ENCODE data around the gene SFXN2.

Gene SFXN2

DNA sequence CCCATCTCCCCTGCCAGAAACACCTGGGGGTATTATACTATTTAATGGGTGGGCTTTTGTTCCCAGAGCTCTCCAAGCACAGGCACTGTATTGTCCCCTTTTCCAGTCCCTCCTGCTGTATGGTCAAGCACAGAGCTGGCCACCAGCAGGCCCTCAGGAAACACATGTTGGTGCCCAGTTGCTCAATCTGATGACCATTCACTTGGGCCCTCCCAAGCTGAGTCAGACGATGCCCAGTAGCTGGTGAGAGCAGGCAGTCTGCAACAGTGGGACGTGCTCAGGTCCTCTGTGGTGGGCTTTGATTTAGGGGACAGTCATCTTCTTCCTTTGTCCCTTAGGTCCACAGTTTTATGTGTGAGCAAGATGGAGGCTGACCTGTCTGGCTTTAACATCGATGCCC lies 11.8 kb downstream of the SFXN2 start:
- DNase-seq (ENCODE audit: extremely low spot score) = no peak
- ChIA-PET CTCF (no interaction called here), POLR2A (interaction anchor here (0.6 to 1.0 kb wide), 2 partner anchors 11 to 24 kb away, joined by 3 read pairs; partner anchors contain the start of gene SFXN2)
- TF ChIP-seq ELF4 (IDR thresholded peaks at IDR 0.05) = no peak
- no peak for TF ChIP-seq CTBP1 (IDR thresholded peaks at IDR 0.05; ENCODE audit: borderline replicate concordance)
- no peak for TF ChIP-seq TARDBP (IDR thresholded peaks at IDR 0.05)
- TF ChIP-seq FOXK2 (IDR thresholded peaks at IDR 0.05) = no peak
- no peak for TF ChIP-seq FOXM1 (IDR thresholded peaks at IDR 0.05; ENCODE audit: borderline replicate concordance)
- TF ChIP-seq BHLHE40 (IDR thresholded peaks at IDR 0.05; ENCODE audit: borderline replicate concordance) = no peak
- TF ChIP-seq SP1 (IDR thresholded peaks at IDR 0.05) = no peak
- TF ChIP-seq FOXA1 (IDR thresholded peaks at IDR 0.05) = no peak
- TF ChIP-seq ZNF384 (IDR thresholded peaks at IDR 0.05) = no peak
- TF ChIP-seq ARNT (IDR thresholded peaks at IDR 0.05) = no peak
- TF ChIP-seq LEF1 (IDR thresholded peaks at IDR 0.05; ENCODE audit: borderline replicate concordance) = no peak

DNA sequence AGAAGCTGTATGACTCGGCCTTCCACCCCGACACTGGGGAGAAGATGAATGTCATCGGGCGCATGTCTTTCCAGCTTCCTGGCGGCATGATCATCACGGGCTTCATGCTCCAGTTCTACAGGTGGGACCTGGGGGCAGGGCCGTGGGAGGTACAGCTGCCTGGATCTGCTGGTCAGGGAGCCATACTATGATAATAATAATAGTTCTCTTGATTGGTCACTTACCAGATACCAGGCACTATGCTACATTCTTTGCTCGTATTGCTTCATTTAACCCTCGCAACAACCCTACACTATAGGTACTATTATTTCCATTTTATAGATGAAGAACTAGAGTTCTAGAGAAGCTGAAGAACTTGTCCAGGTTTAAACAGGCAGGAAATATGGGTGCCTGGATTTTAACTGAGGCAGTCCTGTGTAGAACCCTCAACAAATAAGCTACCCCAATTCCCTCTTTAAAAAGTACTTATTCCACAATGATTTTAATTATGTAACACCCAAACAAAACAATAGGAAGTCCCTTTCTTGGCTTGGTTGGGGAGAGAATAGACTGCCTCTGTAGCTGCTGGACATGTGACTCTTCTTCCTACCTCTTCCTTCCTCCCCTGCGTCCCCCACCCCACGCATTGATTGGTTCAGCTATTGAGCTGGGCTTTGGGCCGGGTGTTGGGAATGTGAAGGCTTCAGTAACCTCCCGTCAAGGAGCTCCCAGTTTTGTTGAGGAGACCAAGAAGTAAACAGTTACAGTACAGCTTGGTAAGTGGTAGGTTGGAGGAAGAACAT lies 12.8 kb downstream of the SFXN2 start:
- CTCF ChIA-PET = interaction anchor here (0.6 to 1.2 kb wide), 2 partner anchors 48 to 50 kb away, joined by 3 to 9 read pairs; no protein-coding TSS in a partner anchor
- POLR2A ChIA-PET = interaction anchor here (1.2 kb wide), 1 partner anchor 9 kb away, joined by 3 read pairs; no protein-coding TSS in a partner anchor
- DNase-seq (ENCODE audit: extremely low spot score) = no peak

DNA sequence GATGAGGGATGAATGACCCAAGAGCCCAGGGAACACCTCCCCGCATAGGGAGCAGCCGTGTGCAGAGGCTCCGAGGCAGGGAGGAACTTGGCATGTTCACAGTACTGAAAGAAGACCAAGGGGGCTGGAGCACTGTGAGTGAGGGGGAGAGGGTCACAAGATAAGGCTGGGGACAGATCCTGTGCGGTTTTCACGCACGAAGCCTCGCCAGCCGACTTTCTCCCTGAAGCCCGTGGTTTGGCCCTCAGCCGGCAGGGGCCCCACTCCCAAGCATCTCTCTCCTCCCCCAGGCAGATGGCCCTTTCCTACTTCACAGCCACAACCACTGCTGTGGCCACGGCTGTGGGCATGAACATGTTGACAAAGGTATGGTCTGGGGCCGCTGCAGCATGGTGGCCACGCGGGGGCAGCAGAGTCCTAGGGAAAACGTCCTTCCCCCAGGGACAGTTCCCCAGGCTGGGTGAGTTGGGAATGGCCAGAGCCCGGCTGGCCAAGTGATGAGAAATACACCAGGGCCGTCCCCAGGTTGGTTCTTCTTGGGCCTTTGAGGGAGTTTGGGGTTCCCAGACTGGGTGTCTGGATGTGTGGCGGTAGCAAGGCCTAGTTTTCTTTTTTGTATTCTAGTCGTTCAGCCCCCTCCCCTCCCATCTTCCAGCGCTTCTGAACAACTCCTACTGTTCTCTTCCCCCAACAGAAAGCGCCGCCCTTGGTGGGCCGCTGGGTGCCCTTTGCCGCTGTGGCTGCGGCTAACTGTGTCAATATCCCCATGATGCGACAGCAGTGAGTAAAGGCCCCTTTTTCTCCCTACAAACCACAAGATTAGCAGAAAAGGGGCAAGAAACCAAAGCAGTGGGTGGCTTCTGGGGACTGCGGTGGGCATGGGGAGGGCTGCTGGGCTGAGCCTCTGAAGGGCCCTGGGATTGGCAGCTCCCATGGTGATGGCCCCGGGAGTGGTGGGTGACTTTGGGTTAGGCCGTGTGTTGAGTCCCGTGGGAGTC lies 14.9 kb downstream of the SFXN2 start:
- no peak for TF ChIP-seq SP1 (IDR thresholded peaks at IDR 0.05)
- TF ChIP-seq HDGF (IDR thresholded peaks at IDR 0.05; ENCODE audit: borderline replicate concordance) = 0 out of 2 replicates have a peak, but pooled peaks have one; percentile 68
- POLR2A ChIA-PET = no interaction called here
- CTCF ChIA-PET = no interaction called here
- peak; percentile 90 for DNase-seq (ENCODE audit: extremely low spot score)

More for the DNA sequence above, 12.8 kb downstream of the SFXN2 start:
- TF ChIP-seq TARDBP (IDR thresholded peaks at IDR 0.05) (no peak), FOXK2 (IDR thresholded peaks at IDR 0.05) (no peak)

DNA sequence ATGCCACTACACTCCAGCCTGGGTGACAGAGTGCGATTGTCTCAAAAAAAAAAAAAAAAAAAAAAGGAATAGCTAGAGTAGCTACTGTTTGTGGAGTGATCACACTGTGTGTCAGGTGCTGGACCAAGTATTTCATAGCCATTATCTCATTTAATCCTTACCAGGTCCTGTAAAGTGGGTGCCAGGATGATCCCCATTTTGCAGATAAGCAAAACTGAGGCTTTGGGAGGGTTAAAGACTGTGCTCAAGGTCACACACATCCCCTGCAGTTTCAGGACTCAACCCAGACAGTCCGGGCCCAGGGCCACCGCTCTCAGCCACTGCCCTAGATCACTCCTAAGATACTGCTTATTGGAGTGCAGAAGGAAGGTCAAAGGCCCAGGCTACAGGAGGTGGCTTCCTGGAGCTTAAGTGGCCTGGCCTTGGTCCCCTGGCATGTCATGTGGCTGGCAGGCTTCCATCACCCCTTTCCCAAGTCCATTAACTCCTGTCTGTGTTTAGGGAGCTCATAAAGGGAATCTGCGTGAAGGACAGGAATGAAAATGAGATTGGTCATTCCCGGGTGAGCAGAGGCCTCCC lies 16.9 kb downstream of the SFXN2 start:
- DNase-seq (ENCODE audit: extremely low spot score) = no peak
- CTCF ChIA-PET = interaction anchor here (1.5 kb wide), 1 partner anchor 22 kb away, joined by 3 read pairs; no protein-coding TSS in a partner anchor
- POLR2A ChIA-PET = no interaction called here
- no peak for TF ChIP-seq ARNT (IDR thresholded peaks at IDR 0.05)
- TF ChIP-seq ELF4 (IDR thresholded peaks at IDR 0.05) = no peak
- TF ChIP-seq CTBP1 (IDR thresholded peaks at IDR 0.05; ENCODE audit: borderline replicate concordance) = no peak
- TF ChIP-seq SP1 (IDR thresholded peaks at IDR 0.05) = no peak
- TF ChIP-seq SUZ12 (IDR thresholded peaks at IDR 0.05) = no peak
- no peak for TF ChIP-seq LEF1 (IDR thresholded peaks at IDR 0.05; ENCODE audit: borderline replicate concordance)
- TF ChIP-seq FOXK2 (IDR thresholded peaks at IDR 0.05) = no peak

DNA sequence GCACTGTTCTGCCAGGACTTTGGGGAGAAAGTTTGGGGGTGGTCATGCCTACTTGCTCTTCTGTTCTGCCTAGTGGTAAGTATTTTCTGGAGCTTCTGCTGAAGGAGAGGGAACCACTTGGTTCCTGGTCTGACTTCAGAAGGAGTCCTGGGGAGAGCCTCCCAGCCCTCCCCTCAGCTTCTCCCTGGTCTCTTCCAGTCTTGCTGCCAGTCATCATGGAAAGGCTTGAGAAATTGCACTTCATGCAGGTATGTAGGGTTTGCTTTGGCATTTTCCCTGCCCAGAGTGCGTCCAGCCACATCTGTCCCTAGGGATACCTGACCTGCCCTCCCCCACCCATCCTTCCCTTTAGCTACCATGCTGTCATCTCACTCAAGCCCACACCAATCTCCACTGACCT lies 18.2 kb downstream of the SFXN2 start:
- ChIA-PET POLR2A (interaction anchor here (0.8 kb wide), 1 partner anchor 11 kb away, joined by 3 read pairs; the partner anchor contains the start of gene WBP1L), CTCF (interaction anchor here (1.5 kb wide), 1 partner anchor 21 kb away, joined by 3 read pairs; no protein-coding TSS in a partner anchor)

DNA sequence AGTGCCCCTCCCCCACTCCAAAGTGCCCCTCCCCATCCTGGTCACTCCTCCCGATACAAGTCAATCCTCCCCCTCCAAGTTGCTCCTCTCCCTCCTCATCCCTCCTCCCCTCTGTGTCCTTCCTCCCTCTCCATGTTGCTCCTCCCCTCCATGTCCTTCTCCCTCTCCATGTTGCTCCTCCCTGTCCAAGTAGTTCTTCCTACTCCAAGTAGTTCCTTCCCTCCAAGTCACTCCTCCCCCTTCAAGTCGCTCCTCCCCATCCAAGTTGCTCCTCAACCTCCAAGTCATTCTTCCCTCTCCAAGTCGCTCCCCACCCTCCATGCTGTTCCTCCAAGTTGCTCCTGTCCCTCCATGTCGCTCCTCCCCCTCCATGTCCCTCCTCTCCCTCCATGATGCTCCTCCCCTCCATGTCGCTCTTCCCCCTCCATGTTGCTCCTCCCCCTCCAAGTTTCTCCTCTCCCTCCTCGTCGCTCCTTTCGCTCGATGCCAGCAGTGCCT lies 20.7 kb downstream of the SFXN2 start:
- TF ChIP-seq BHLHE40 (IDR thresholded peaks at IDR 0.05; ENCODE audit: borderline replicate concordance) (no peak), CTBP1 (IDR thresholded peaks at IDR 0.05; ENCODE audit: borderline replicate concordance) (no peak), NFRKB (IDR thresholded peaks at IDR 0.05) (no peak), ELF4 (IDR thresholded peaks at IDR 0.05) (no peak), FOXK2 (IDR thresholded peaks at IDR 0.05) (no peak), ZNF384 (IDR thresholded peaks at IDR 0.05) (no peak), HDGF (IDR thresholded peaks at IDR 0.05; ENCODE audit: borderline replicate concordance) (no peak)
- TF ChIP-seq, protein P1, sequence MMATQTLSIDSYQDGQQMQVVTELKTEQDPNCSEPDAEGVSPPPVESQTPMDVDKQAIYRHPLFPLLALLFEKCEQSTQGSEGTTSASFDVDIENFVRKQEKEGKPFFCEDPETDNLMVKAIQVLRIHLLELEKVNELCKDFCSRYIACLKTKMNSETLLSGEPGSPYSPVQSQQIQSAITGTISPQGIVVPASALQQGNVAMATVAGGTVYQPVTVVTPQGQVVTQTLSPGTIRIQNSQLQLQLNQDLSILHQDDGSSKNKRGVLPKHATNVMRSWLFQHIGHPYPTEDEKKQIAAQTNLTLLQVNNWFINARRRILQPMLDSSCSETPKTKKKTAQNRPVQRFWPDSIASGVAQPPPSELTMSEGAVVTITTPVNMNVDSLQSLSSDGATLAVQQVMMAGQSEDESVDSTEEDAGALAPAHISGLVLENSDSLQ (IDR thresholded peaks at IDR 0.05) = peak; percentile 22; the same call in 1 of the 2 replicates
- no peak for DNase-seq (ENCODE audit: extremely low spot score)
- ChIA-PET CTCF (no interaction called here), POLR2A (no interaction called here)

More for the DNA sequence above, 18.2 kb downstream of the SFXN2 start:
- TF ChIP-seq ELF4 (IDR thresholded peaks at IDR 0.05) (no peak), ARNT (IDR thresholded peaks at IDR 0.05) (no peak), SP1 (IDR thresholded peaks at IDR 0.05) (no peak), L3MBTL2 (conservative IDR thresholded peaks at IDR 0.05) (no peak), FOXK2 (IDR thresholded peaks at IDR 0.05) (no peak), SUZ12 (IDR thresholded peaks at IDR 0.05) (no peak), TARDBP (IDR thresholded peaks at IDR 0.05) (no peak), LEF1 (IDR thresholded peaks at IDR 0.05; ENCODE audit: borderline replicate concordance) (no peak), CTBP1 (IDR thresholded peaks at IDR 0.05; ENCODE audit: borderline replicate concordance) (no peak), HDGF (IDR thresholded peaks at IDR 0.05; ENCODE audit: borderline replicate concordance) (no peak), BHLHE40 (IDR thresholded peaks at IDR 0.05; ENCODE audit: borderline replicate concordance) (no peak)
- DNase-seq (ENCODE audit: extremely low spot score) = no peak

Data from HEK293T (cell line).